Measurements from ENCODE around the gene PAM.

- TF ChIP-seq, protein P1, sequence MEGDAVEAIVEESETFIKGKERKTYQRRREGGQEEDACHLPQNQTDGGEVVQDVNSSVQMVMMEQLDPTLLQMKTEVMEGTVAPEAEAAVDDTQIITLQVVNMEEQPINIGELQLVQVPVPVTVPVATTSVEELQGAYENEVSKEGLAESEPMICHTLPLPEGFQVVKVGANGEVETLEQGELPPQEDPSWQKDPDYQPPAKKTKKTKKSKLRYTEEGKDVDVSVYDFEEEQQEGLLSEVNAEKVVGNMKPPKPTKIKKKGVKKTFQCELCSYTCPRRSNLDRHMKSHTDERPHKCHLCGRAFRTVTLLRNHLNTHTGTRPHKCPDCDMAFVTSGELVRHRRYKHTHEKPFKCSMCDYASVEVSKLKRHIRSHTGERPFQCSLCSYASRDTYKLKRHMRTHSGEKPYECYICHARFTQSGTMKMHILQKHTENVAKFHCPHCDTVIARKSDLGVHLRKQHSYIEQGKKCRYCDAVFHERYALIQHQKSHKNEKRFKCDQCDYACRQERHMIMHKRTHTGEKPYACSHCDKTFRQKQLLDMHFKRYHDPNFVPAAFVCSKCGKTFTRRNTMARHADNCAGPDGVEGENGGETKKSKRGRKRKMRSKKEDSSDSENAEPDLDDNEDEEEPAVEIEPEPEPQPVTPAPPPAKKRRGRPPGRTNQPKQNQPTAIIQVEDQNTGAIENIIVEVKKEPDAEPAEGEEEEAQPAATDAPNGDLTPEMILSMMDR (IDR thresholded peaks at IDR 0.05; ENCODE audit: insufficient read depth, low read length, poor library complexity, severe bottlenecking) = no peak
- TF ChIP-seq EZH2phosphoT487 (conservative IDR thresholded peaks at IDR 0.05; ENCODE audit: low read length) = no peak
These were observed 4.6 kb downstream of the PAM start for GRCh38 chr5:102759700-102760099.
